Panc1 (cell line): ENCODE results near the gene SRMS.

Experiments
- CTCF ChIP-seq: fragments of 450-650 bp; IDR thresholded peaks from 2 replicates; pipeline ENCODE4 v1.5.1; 2017; ENCODE audit warnings: mild to moderate bottlenecking
- POLR2AphosphoS5 ChIP-seq: IDR thresholded peaks from 2 replicates; pipeline ENCODE4 v1.6.1; 2012; ENCODE audit warnings: mild to moderate bottlenecking, low read depth, low read length, moderate library complexity
- SIN3A ChIP-seq: IDR thresholded peaks from 2 replicates; pipeline ENCODE4 v1.6.1; 2012; ENCODE audit warnings: low read depth, mild to moderate bottlenecking, low read length, moderate library complexity, borderline replicate concordance; ENCODE audit not compliant: insufficient read depth
- TF ChIP-seq, protein P1 (sequence below), 2 experiments: IDR thresholded peaks; 2 replicates each; pipeline ENCODE4 v1.6.1; 2011 to 2012; ENCODE audit warnings: low read depth in 2 of 2, control low read depth in 1 of 2, low read length in 1 of 2, mild to moderate bottlenecking in 1 of 2, moderate library complexity in 1 of 2; ENCODE audit not compliant: insufficient read depth in 1 of 2

DNA sequence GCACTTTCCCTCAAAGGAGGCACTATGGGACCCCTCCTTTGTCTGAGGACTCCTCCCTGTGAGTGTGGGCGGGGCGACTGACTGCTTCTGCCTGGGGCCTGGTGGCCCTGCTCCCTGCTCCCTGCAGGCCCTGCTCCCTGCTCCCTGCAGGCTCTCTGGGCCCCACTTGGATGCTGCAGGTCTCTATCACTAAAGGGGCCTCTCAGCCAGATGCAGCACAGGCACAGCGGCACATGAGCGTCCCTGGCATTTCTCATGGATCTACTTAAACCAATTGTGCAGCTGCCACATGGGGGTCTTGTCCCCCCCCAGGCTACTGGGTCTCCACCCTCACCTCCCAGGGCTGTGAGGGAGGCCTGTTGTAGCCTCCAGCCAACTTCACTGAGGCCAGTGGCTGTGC lies 56.5 kb downstream of the SRMS start:
- TF ChIP-seq POLR2AphosphoS5 = no peak
- TF ChIP-seq CTCF = no peak
- TF ChIP-seq SIN3A = no peak
- TF ChIP-seq, protein P1, sequence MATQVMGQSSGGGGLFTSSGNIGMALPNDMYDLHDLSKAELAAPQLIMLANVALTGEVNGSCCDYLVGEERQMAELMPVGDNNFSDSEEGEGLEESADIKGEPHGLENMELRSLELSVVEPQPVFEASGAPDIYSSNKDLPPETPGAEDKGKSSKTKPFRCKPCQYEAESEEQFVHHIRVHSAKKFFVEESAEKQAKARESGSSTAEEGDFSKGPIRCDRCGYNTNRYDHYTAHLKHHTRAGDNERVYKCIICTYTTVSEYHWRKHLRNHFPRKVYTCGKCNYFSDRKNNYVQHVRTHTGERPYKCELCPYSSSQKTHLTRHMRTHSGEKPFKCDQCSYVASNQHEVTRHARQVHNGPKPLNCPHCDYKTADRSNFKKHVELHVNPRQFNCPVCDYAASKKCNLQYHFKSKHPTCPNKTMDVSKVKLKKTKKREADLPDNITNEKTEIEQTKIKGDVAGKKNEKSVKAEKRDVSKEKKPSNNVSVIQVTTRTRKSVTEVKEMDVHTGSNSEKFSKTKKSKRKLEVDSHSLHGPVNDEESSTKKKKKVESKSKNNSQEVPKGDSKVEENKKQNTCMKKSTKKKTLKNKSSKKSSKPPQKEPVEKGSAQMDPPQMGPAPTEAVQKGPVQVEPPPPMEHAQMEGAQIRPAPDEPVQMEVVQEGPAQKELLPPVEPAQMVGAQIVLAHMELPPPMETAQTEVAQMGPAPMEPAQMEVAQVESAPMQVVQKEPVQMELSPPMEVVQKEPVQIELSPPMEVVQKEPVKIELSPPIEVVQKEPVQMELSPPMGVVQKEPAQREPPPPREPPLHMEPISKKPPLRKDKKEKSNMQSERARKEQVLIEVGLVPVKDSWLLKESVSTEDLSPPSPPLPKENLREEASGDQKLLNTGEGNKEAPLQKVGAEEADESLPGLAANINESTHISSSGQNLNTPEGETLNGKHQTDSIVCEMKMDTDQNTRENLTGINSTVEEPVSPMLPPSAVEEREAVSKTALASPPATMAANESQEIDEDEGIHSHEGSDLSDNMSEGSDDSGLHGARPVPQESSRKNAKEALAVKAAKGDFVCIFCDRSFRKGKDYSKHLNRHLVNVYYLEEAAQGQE (IDR thresholded peaks at IDR 0.05; ENCODE audit: insufficient read depth in 1 of 2, low read depth in 2 of 2, low read length in 1 of 2) = no peak
